Peyer's patch (tissue), 4 donors: ENCODE results near the gene TRPC1.

Experiments
- CTCF ChIP-seq, 6 experiments: fragments of 450-650 bp in 4 of 6; fragments of 200-600 bp in 2 of 6; sonication (generic) in 1 of 6; IDR thresholded peaks; one replicate each; pipeline ENCODE4 v1.5.1; 2017 to 2019; ENCODE audit warnings: antibody characterized with exemption in 6 of 6, mild to moderate bottlenecking in 3 of 6, moderate library complexity in 1 of 6
- POLR2A ChIP-seq, 2 donors: fragments of 450-650 bp; IDR thresholded peaks; one replicate each; pipeline ENCODE4 v1.5.1; 2017; ENCODE audit warnings: antibody characterized with exemption in 2 of 2, mild to moderate bottlenecking in 2 of 2, moderate library complexity in 2 of 2

GRCh38 chr3:142849148-142849547 is 125.3 kb downstream of the TRPC1 start:
- TF ChIP-seq POLR2A (IDR thresholded peaks at IDR 0.05): no peak
- no peak for TF ChIP-seq CTCF (IDR thresholded peaks at IDR 0.05)
